Transverse colon (tissue), 4 donors: ENCODE data around the gene GOSR2. TPM values are rescaled to one million over a fixed set of nuclear protein-coding genes. Genes with fewer than 3 reads are reported as not detected.
"Not testable (repeated sequence)": the region's sequence is repeated elsewhere in the genome, so short reads cannot be mapped to it uniquely, and the experiment has no call there.

Experiments used
- DNase-seq: peaks from one replicate; pipeline ENCODE4 v3.0.0-alpha.2; 2019
- H3K27ac ChIP-seq, 4 donors: fragments of 200-600 bp; sonication (generic); 2 replicates each; pipeline ENCODE4 v1.5.1; 2016 to 2018; ENCODE audit warnings: inconsistent platforms in 4 of 4
- H3K27me3 ChIP-seq: fragments of 200-600 bp; sonication (generic); 2 replicates; pipeline ENCODE4 v1.5.1; 2017; ENCODE audit warnings: inconsistent platforms
- H3K36me3 ChIP-seq, 4 donors: fragments of 200-600 bp; sonication (generic); 2 replicates each; pipeline ENCODE4 v1.5.1; 2017 to 2019; ENCODE audit warnings: inconsistent platforms in 4 of 4
- H3K4me1 ChIP-seq, 4 donors: fragments of 200-600 bp; sonication (generic); 2 replicates each; pipeline ENCODE4 v1.5.1; 2017 to 2020; ENCODE audit warnings: inconsistent platforms in 4 of 4
- H3K4me3 ChIP-seq, 4 donors: fragments of 200-600 bp; sonication (generic); 1 replicate in 1 of 4; 2 replicates in 3 of 4; pipeline versions ENCODE4 v1.5.1 to v1.6.1; 2017 to 2019; ENCODE audit warnings: inconsistent platforms in 4 of 4
- H3K9me3 ChIP-seq, 2 donors: fragments of 200-600 bp; sonication (generic); 2 replicates each; pipeline ENCODE4 v1.5.1; 2017 to 2019; ENCODE audit warnings: inconsistent platforms in 2 of 2
- EP300 ChIP-seq: sonication (generic); formaldehyde crosslinking; IDR thresholded peaks from one replicate; pipeline ENCODE4 v1.6.1; 2017; ENCODE audit warnings: antibody characterized with exemption, low read depth
- POLR2A ChIP-seq: fragments of 450-650 bp; IDR thresholded peaks from one replicate; pipeline ENCODE4 v1.6.1; 2016; ENCODE audit warnings: antibody characterized with exemption, mild to moderate bottlenecking, moderate library complexity
- POLR2AphosphoS5 ChIP-seq, 3 donors: sonication (generic); formaldehyde crosslinking; IDR thresholded peaks; one replicate each; pipeline ENCODE4 v1.6.1; 2016; ENCODE audit warnings: antibody characterized with exemption in 3 of 3
- WGBS, 2 donors: methylation state at CpG; one replicate each; pipeline ENCODE4 v1.1.5; 2018; ENCODE audit warnings: low coverage in 1 of 2; 5-methylcytosine and 5-hydroxymethylcytosine counted together
- in situ Hi-C, 4 donors: fragments of 200-750 bp; cut with MboI; loops; one replicate each; pipeline versions ENCODE4 v1.15.0 to v1.15.1; 2017; ENCODE audit warnings: low sequenced_read_pairs in 3 of 4, low pct_ligation_motif_present in 1 of 4, low pct_unique_long_range_greater_than_20kb in 1 of 4
- intact Hi-C: fragments of 100-400 bp; cut with DNase I; formaldehyde crosslinking; loops from one replicate; pipeline ENCODE4 v1.15.1; 2023; ENCODE audit warnings: low total_unique reads
- total RNA-seq, 4 donors: library from RNA; depleted of rRNA; stranded (reverse); fragments of >200 nt; gene quantifications; one replicate each; pipeline ENCODE4 v1.1.0, GENCODE V29; 2016
- TF ChIP-seq, protein P1 (sequence below), 5 experiments: fragments of 200-600 bp in 3 of 5; fragments of 450-650 bp in 2 of 5; sonication (generic) in 3 of 5; IDR thresholded peaks; 1 replicate in 2 of 5; 2 replicates in 3 of 5; pipeline ENCODE4 v1.5.1; 2016 to 2017; ENCODE audit warnings: antibody characterized with exemption in 5 of 5, inconsistent platforms in 3 of 5, mild to moderate bottlenecking in 2 of 5, moderate library complexity in 1 of 5

The GOSR2 gene
- total RNA-seq, 4 donors from 2014 or later = 50.0 to 102 (median 62.8) TPM

GRCh38 chr17:46917516-46917915, 5.4 kb upstream of the GOSR2 start:
- intact Hi-C loops = no loop called here
- in situ Hi-C loops = no loop called here
- no peak for TF ChIP-seq POLR2A
- no peak for TF ChIP-seq POLR2AphosphoS5 (IDR thresholded peaks at IDR 0.05)
- TF ChIP-seq EP300 = no peak
- TF ChIP-seq, protein P1, sequence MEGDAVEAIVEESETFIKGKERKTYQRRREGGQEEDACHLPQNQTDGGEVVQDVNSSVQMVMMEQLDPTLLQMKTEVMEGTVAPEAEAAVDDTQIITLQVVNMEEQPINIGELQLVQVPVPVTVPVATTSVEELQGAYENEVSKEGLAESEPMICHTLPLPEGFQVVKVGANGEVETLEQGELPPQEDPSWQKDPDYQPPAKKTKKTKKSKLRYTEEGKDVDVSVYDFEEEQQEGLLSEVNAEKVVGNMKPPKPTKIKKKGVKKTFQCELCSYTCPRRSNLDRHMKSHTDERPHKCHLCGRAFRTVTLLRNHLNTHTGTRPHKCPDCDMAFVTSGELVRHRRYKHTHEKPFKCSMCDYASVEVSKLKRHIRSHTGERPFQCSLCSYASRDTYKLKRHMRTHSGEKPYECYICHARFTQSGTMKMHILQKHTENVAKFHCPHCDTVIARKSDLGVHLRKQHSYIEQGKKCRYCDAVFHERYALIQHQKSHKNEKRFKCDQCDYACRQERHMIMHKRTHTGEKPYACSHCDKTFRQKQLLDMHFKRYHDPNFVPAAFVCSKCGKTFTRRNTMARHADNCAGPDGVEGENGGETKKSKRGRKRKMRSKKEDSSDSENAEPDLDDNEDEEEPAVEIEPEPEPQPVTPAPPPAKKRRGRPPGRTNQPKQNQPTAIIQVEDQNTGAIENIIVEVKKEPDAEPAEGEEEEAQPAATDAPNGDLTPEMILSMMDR (IDR thresholded peaks at IDR 0.05) = no peak
- Histone ChIP-seq H3K27me3 (no peaks in the 10 kb centered on the region), H3K27ac (no peak overlapping the region), H3K4me1 (no peaks in the 10 kb centered on the region), H3K36me3 (no peaks in the 10 kb centered on the region), H3K4me3 (no peak overlapping the region), H3K9me3 (no peaks in the 10 kb centered on the region)
- 96% methylated on average over 4 of the region's 4 CpGs; no CpG with 5 or more reads in 1 of the 2 donors for WGBS, 2 donors
- DNase-seq = no peak

GRCh38 chr17:46921962-46922361, 998 bp upstream of the GOSR2 start:
- H3K4me1 ChIP-seq = peaks cover 0 to 34% (median 19%) of the 10 kb centered on the region in 4 donors
- DNase-seq, H3K36me3 ChIP-seq, H3K27ac ChIP-seq, H3K9me3 ChIP-seq, in situ Hi-C loops, intact Hi-C loops, H3K27me3 ChIP-seq: not testable (repeated sequence)
- 63 to 77% methylated on average over 4 of the region's 4 CpGs for WGBS, 2 donors
- peak overlapping the region in 1 of 4 donors; percentile 65 for H3K4me3 ChIP-seq

DNA sequence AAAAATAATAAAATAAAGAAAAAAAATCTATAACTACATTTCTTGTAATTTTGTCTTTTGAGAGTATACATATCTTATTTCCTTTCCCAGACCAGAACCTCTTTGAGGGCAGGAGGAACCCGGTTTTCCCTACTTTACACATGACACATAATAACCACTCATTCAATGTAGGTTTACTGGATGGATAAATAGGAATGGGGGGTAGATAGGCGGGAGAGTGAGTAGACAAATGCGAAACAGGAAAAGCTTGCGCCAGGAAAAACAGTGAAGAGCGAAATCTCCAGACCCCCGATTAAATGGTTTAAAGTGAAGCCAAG, 515 bp upstream of the GOSR2 start:
- Histone ChIP-seq H3K9me3 (no peaks in the 10 kb centered on the region), H3K4me1 (peaks cover 0 to 39% (median 19%) of the 10 kb centered on the region in 4 donors), H3K27me3 (no peaks in the 10 kb centered on the region), H3K4me3 (peak overlapping the region; percentile 65 to 90 (median 78)), H3K27ac (peak overlapping the region; percentile 88 to 92 (median 90)), H3K36me3 (no peaks in the 10 kb centered on the region)
- intact Hi-C loops (no loop called here), in situ Hi-C loops (no loop called here)
- TF ChIP-seq POLR2AphosphoS5 (IDR thresholded peaks at IDR 0.05) = no peak
- TF ChIP-seq, protein P1 (IDR thresholded peaks at IDR 0.05) = no peak
- TF ChIP-seq POLR2A = no peak
- TF ChIP-seq EP300 = no peak
- DNase-seq = no peak
- 0 to 1% methylated on average over 6 of the region's 6 CpGs for WGBS, 2 donors

DNA sequence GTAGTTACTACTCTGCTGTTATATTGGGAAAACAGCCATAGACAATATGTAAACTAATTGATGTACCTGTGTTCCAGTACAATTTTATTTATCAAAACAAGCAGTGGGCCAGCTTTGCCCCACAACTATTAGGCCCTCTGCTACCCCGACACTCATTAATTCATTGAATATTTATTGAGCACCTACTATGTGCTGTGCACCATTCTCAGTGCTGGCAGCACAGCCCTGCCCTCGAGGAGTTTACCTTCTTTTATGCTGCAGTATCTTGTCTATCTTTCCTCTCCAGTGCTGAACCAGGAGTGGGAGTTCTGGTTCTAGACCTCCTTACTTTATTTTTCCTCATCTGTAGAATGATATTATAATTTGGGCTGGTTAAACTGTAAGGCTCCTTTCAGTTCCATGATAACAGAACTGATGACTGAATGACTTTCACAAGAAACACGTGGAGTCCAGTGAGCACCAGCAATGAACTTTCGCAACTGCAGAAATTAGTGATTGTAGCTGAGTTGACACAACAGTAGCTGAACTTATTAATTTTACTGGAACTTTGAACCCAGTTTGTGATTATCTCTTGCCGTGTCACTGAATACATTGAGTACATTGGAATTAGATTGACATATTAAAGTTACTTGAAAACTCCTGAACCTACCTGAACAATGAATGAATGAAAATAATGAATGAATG, 2.4 kb downstream of the GOSR2 start:
- DNase-seq = no peak
- H3K4me3 ChIP-seq = no peak overlapping the region
- no peak overlapping the region for H3K27ac ChIP-seq
- in situ Hi-C loops (no loop called here), intact Hi-C loops (no loop called here)
- TF ChIP-seq EP300 (no peak), POLR2A (no peak), POLR2AphosphoS5 (IDR thresholded peaks at IDR 0.05) (no peak)
- WGBS, 2 donors = 65 to 67% methylated on average over 3 to 5 of the region's 5 CpGs
- H3K9me3 ChIP-seq = no peaks in the 10 kb centered on the region
- H3K27me3 ChIP-seq = no peaks in the 10 kb centered on the region
- H3K4me1 ChIP-seq = peaks cover 0 to 51% (median 22%) of the 10 kb centered on the region in 4 donors
- peaks cover 0 to 8% (median 2%) of the 10 kb centered on the region in 4 donors for H3K36me3 ChIP-seq

DNA sequence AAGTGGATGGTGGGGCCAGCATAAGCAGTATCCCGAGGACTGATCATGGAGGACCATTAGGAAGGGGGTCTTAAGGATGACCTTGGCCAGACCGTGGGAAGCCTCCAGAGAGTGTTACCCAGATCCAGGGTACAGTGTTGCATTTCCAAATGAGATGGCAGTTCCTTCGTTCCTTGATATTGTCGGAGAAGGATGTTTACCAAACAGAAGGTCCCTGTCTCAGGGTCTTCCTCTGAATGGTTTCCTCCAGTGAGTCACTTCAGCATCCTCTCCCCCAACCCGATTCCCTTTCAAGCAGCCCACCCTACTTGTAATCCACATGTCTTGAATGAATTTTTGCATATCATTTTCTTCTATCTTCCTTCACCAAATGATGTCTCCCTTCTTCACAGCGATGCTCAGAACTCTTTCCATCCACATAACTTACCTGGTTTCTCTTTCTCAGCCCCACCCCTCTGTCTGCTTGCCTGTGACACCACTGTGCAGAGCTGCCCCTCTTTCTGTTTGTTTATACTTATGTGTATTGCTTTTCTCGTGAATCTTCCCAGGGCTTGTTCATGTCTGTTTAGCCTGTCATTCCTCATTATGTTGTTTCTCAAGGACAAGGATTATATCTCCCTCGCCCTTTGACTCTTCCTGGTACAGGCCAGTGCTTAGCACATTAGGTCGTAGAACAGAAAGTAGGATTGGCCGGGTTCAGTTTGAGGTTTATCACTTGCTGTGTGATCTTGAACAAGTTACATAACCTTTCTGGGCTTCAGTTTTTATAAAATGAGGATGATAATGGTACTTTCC, 5.7 kb downstream of the GOSR2 start:
- intact Hi-C loops (no loop called here), in situ Hi-C loops (no loop called here)
- Histone ChIP-seq H3K36me3 (peaks cover 0 to 40% (median 17%) of the 10 kb centered on the region in 4 donors), H3K4me1 (peaks cover 0 to 50% (median 21%) of the 10 kb centered on the region in 4 donors), H3K27me3 (no peaks in the 10 kb centered on the region), H3K4me3 (no peak overlapping the region), H3K27ac (no peak overlapping the region), H3K9me3 (no peaks in the 10 kb centered on the region)
- TF ChIP-seq POLR2AphosphoS5 (IDR thresholded peaks at IDR 0.05) (no peak), POLR2A (no peak), EP300 (no peak)
- TF ChIP-seq, protein P1 (IDR thresholded peaks at IDR 0.05) = no peak
- no peak for DNase-seq
- 63 to 75% methylated on average over 7 to 10 of the region's 10 CpGs for whole genome bisulfite sequencing, 2 donors
